GM12878 (cell line): ENCODE results near the gene RAB3C. TPM values are rescaled to one million over a fixed set of nuclear protein-coding genes. Genes with fewer than 3 reads are reported as not detected.

Experiments
- ATAC-seq: fragments of 200-7000 bp; cut with Tn5 transposase; 3 replicates; pipeline ENCODE4 v1.9.1; 2020; ENCODE audit warnings: mild to moderate bottlenecking, moderate library complexity
- BruUV-seq: library from RNA; stranded (reverse); fragments of 400-500 nt; replicated peaks from 2 replicates; lab custom pipeline; 2021; lab: Mats Ljungman, UMichigan
- CTCF ChIA-PET: fragments of 300-600 bp; sonication (Branson Sonifier 250); formaldehyde crosslinking; extraction: SDS; loops from one replicate; lab custom pipeline; 2021; ENCODE audit warnings: inconsistent platforms; lab: Yijun Ruan, JAX
- POLR2A ChIA-PET: fragments of 350-600 bp; formaldehyde crosslinking; extraction: SDS; loops from one replicate; lab custom pipeline; 2021; ENCODE audit warnings: inconsistent platforms; lab: Charles Lee
- RAD21 ChIA-PET: fragments of 300-600 bp; sonication (Branson Sonifier 250); formaldehyde crosslinking; loops from one replicate; lab custom pipeline; 2023; ENCODE audit warnings: antibody characterized with exemption; ENCODE audit not compliant: unreplicated experiment; lab: Charles Lee
- SMC1A ChIA-PET: fragments of 300-600 bp; sonication (Branson Sonifier 250); formaldehyde crosslinking; loops from one replicate; lab custom pipeline; 2023; ENCODE audit not compliant: unreplicated experiment, uncharacterized antibody; lab: Charles Lee
- DNase-seq: peaks from one replicate; pipeline ENCODE4 v3.0.0-alpha.2; 2011; ENCODE audit warnings: low read depth, low spot score
- FAIRE-seq: peaks from 3 replicates; lab custom pipeline; 2011; peaks lifted over from hg19 to GRCh38; lab: Jason Lieb, UNC
- H2AFZ ChIP-seq: 2 replicates; pipeline ENCODE4 v1.6.0; 2011; ENCODE audit warnings: low read depth, low read length, control low read depth; ENCODE audit not compliant: control insufficient read depth
- H3K27ac ChIP-seq: 2 replicates; pipeline ENCODE4 v1.5.1; 2011; ENCODE audit warnings: control low read depth; ENCODE audit not compliant: control insufficient read depth, insufficient read depth
- H3K27me3 ChIP-seq, 2 experiments: replicated peaks in 1 of 2; 2 replicates each; pipeline versions ENCODE4 v1.6.0 to v1.6.1; 2011; ENCODE audit warnings: low read length in 1 of 2; ENCODE audit not compliant: control insufficient read depth in 2 of 2, insufficient read depth in 2 of 2
- H3K36me3 ChIP-seq, 2 experiments: 2 replicates each; pipeline ENCODE4 v1.5.1; 2011; ENCODE audit warnings: low read length in 1 of 2; ENCODE audit not compliant: control insufficient read depth in 2 of 2, insufficient read depth in 2 of 2
- H3K4me1 ChIP-seq: 2 replicates; pipeline ENCODE4 v1.6.1; 2011; ENCODE audit warnings: mild to moderate bottlenecking, low read length, moderate library complexity, mixed read lengths; ENCODE audit not compliant: control insufficient read depth, insufficient read depth
- H3K4me2 ChIP-seq: 2 replicates; pipeline ENCODE4 v1.6.0; 2011; ENCODE audit warnings: control low read depth; ENCODE audit not compliant: control insufficient read depth, insufficient read depth
- H3K4me3 ChIP-seq: fragments of 200-600 bp; sonication (generic); 2 replicates; pipeline ENCODE4 v1.5.1; 2016
- H3K79me2 ChIP-seq: 2 replicates; pipeline ENCODE4 v1.6.0; 2011; ENCODE audit warnings: low read length; ENCODE audit not compliant: control insufficient read depth, insufficient read depth
- H3K9ac ChIP-seq: 2 replicates; pipeline ENCODE4 v1.8.0; 2011; ENCODE audit warnings: low read length, control low read depth, mixed read lengths; ENCODE audit not compliant: control insufficient read depth, insufficient read depth
- H3K9me3 ChIP-seq: replicated peaks from 3 replicates; pipeline ENCODE4 v1.5.1; 2011; ENCODE audit warnings: mild to moderate bottlenecking, low read length; ENCODE audit not compliant: control insufficient read depth, insufficient read depth
- H4K20me1 ChIP-seq: 2 replicates; pipeline ENCODE4 v1.6.0; 2011; ENCODE audit not compliant: control insufficient read depth, insufficient read depth
- POLR2AphosphoS2 ChIP-seq: IDR thresholded peaks from 2 replicates; pipeline ENCODE4 v1.6.1; 2011; ENCODE audit warnings: low read depth, mild to moderate bottlenecking, low read length, improper control_type of control experiment, moderate library complexity
- POU2F2 ChIP-seq: IDR thresholded peaks from 3 replicates; pipeline ENCODE4 v1.6.1; 2011; ENCODE audit warnings: low read depth, mild to moderate bottlenecking, low read length, borderline replicate concordance
- SIN3A ChIP-seq: IDR thresholded peaks from 2 replicates; pipeline ENCODE4 v1.6.1; 2012; ENCODE audit warnings: low read depth, low read length, improper control_type of control experiment
- WRNIP1 ChIP-seq: IDR thresholded peaks from 2 replicates; pipeline ENCODE4 v1.6.1; 2011; ENCODE audit warnings: low read depth, low read length, improper control_type of control experiment, borderline replicate concordance
- ZZZ3 ChIP-seq: IDR thresholded peaks from 2 replicates; pipeline ENCODE4 v1.6.1; 2011; ENCODE audit warnings: low read depth; ENCODE audit not compliant: control insufficient read depth, insufficient read length
- WGBS: methylation state at CpG from one replicate; pipeline ENCODE4 v1.1.6; 2016; ENCODE audit warnings: low lambda C conversion rate; ENCODE audit not compliant: insufficient replicate concordance, insufficient coverage; ENCODE audit errors: missing lambda C conversion rate; 5-methylcytosine and 5-hydroxymethylcytosine counted together
- in situ Hi-C: fragments of 300-500 bp; cut with MboI; formaldehyde crosslinking; loops from 9 replicates; pipeline ENCODE4 v1.14.3; 2018; ENCODE audit warnings: mixed read lengths
- intact Hi-C: fragments of 100-400 bp; cut with micrococcal nuclease; formaldehyde crosslinking; loops from one replicate; pipeline ENCODE4 v1.14.2; 2022; ENCODE audit not compliant: unreplicated experiment
- polyA plus RNA-seq, 11 experiments: library from polyadenylated mRNA; depleted of rRNA in 4 of 11; unstranded in 6 of 11; stranded (reverse) in 5 of 11; fragments of >200 nt; fragmentation: Nextera tagmentation in 4 of 11; fragmentation: Illumina TruSeq in 1 of 11; extraction: Ambion mirVana in 4 of 11; extraction: Trizol in 1 of 11; gene quantifications; 1 replicate in 1 of 11; 2 replicates in 10 of 11; pipeline versions ENCODE4 v1.2.1 to v1.2.3, GENCODE V29; 2011 to 2016; ENCODE audit warnings: inconsistent platforms in 2 of 11, missing spikeins in 2 of 11, low read depth in 1 of 11
- total RNA-seq, 4 experiments: library from RNA; depleted of rRNA in 3 of 4; stranded (reverse); fragments of >200 nt in 3 of 4; fragmentation: Illumina TruSeq in 1 of 4; extraction: Trizol in 1 of 4; gene quantifications; 2 replicates each; pipeline versions ENCODE4 v1.2.1 to v1.2.3, GENCODE V29; 2013 to 2021
- TF ChIP-seq, protein P1 (sequence below): fragments of 450-650 bp; IDR thresholded peaks from 2 replicates; pipeline ENCODE4 v1.6.1; 2018; ENCODE audit warnings: borderline replicate concordance, mild to moderate bottlenecking; ENCODE audit not compliant: partially characterized antibody
- TF ChIP-seq, protein P2 (sequence below): fragments of 450-650 bp; formaldehyde crosslinking; IDR thresholded peaks from 2 replicates; pipeline ENCODE4 v1.5.0; 2022; ENCODE audit warnings: mild to moderate bottlenecking, missing genetic modification characterization
- TF ChIP-seq, protein P3 (sequence below): fragments of 450-650 bp; IDR thresholded peaks from 2 replicates; pipeline ENCODE4 v1.6.1; 2016; ENCODE audit warnings: mild to moderate bottlenecking, moderate library complexity, borderline replicate concordance
- TF ChIP-seq, protein P4 (sequence below): fragments of 450-650 bp; formaldehyde crosslinking; IDR thresholded peaks from 2 replicates; pipeline ENCODE4 v1.4.0; 2022; ENCODE audit warnings: mild to moderate bottlenecking, moderate library complexity

RAB3C gene
- total and polyA plus RNA-seq, 10 of the 15 experiments (the other 5 are each of a cell fraction or from before 2014, with no cell fraction given): not detected

DNA sequence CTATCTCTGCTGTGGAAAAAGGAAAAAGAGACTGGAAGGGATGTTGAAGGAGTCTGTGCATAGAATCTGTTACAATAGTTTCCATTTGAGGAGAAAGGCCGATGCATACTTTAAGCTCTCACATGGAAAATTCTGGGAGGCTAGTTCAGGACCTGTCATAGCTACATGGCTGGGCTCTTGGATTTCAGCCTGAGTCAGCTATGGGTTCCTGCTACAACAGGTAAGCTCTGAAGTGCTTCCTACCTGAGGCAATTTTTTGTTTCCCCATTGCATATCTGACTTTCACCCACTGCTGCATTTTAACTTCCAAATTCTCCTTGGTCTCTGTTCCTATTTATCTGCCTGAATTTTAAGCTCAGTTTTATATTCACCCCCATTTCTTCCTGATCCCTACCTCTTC lies 310.7 kb downstream of the RAB3C start:
- FAIRE-seq (no peak), DNase-seq (no peak), ATAC-seq (no peak)
- Histone ChIP-seq H3K4me3 (no peak overlapping the region), H3K9me3 (no peaks in the 10 kb centered on the region), H2AFZ (no peak overlapping the region), H3K9ac (no peak overlapping the region), H3K4me2 (no peak overlapping the region), H3K79me2 (no peaks in the 10 kb centered on the region), H3K27me3 (no peaks in the 10 kb centered on the region; a peak in 1 of 4 replicates), H3K36me3 (no peaks in the 10 kb centered on the region), H3K4me1 (no peaks in the 10 kb centered on the region), H3K27ac (no peak overlapping the region), H4K20me1 (no peaks in the 10 kb centered on the region)
- in situ Hi-C loops (loop anchor here (5.0 to 10.0 kb wide), 3 partner anchors 109 to 481 kb away; no protein-coding TSS in a partner anchor), intact Hi-C loops (loop anchor here (10.0 kb wide), 1 partner anchor 911 kb away; no protein-coding TSS in a partner anchor)
- POLR2A ChIA-PET: interaction anchor here (1.5 kb wide), 1 partner anchor 110 kb away, joined by 3 read pairs; no protein-coding TSS in a partner anchor
- SMC1A ChIA-PET: interaction anchor here (0.7 to 5.5 kb wide), 15 partner anchors 13 to 289 kb away, joined by 3 to 43 read pairs (median 5); no protein-coding TSS in a partner anchor
- no TSS peak for BruUV-seq
- CTCF ChIA-PET: interaction anchor here (0.6 to 7.8 kb wide), 20 partner anchors 7 to 1114 kb away, joined by 3 to 79 read pairs (median 4); no protein-coding TSS in a partner anchor
- 58% methylated on average over 1 of the region's 1 CpG for WGBS
- RAD21 ChIA-PET: interaction anchor here (0.7 to 6.2 kb wide), 7 partner anchors 83 to 281 kb away, joined by 3 to 39 read pairs (median 4); no protein-coding TSS in a partner anchor
- TF ChIP-seq, protein P1, sequence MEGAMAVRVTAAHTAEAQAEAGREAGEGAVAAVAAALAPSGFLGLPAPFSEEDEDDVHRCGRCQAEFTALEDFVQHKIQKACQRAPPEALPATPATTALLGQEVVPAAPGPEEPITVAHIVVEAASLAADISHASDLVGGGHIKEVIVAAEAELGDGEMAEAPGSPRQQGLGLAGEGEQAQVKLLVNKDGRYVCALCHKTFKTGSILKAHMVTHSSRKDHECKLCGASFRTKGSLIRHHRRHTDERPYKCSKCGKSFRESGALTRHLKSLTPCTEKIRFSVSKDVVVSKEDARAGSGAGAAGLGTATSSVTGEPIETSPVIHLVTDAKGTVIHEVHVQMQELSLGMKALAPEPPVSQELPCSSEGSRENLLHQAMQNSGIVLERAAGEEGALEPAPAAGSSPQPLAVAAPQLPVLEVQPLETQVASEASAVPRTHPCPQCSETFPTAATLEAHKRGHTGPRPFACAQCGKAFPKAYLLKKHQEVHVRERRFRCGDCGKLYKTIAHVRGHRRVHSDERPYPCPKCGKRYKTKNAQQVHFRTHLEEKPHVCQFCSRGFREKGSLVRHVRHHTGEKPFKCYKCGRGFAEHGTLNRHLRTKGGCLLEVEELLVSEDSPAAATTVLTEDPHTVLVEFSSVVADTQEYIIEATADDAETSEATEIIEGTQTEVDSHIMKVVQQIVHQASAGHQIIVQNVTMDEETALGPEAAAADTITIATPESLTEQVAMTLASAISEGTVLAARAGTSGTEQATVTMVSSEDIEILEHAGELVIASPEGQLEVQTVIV: no peak
- TF ChIP-seq POLR2AphosphoS2 (no peak), ZZZ3 (no peak), WRNIP1 (no peak), SIN3A (no peak), POU2F2 (no peak)
- TF ChIP-seq, protein P2, sequence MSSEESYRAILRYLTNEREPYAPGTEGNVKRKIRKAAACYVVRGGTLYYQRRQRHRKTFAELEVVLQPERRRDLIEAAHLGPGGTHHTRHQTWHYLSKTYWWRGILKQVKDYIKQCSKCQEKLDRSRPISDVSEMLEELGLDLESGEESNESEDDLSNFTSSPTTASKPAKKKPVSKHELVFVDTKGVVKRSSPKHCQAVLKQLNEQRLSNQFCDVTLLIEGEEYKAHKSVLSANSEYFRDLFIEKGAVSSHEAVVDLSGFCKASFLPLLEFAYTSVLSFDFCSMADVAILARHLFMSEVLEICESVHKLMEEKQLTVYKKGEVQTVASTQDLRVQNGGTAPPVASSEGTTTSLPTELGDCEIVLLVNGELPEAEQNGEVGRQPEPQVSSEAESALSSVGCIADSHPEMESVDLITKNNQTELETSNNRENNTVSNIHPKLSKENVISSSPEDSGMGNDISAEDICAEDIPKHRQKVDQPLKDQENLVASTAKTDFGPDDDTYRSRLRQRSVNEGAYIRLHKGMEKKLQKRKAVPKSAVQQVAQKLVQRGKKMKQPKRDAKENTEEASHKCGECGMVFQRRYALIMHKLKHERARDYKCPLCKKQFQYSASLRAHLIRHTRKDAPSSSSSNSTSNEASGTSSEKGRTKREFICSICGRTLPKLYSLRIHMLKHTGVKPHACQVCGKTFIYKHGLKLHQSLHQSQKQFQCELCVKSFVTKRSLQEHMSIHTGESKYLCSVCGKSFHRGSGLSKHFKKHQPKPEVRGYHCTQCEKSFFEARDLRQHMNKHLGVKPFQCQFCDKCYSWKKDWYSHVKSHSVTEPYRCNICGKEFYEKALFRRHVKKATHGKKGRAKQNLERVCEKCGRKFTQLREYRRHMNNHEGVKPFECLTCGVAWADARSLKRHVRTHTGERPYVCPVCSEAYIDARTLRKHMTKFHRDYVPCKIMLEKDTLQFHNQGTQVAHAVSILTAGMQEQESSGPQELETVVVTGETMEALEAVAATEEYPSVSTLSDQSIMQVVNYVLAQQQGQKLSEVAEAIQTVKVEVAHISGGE: no peak
- TF ChIP-seq, protein P3, sequence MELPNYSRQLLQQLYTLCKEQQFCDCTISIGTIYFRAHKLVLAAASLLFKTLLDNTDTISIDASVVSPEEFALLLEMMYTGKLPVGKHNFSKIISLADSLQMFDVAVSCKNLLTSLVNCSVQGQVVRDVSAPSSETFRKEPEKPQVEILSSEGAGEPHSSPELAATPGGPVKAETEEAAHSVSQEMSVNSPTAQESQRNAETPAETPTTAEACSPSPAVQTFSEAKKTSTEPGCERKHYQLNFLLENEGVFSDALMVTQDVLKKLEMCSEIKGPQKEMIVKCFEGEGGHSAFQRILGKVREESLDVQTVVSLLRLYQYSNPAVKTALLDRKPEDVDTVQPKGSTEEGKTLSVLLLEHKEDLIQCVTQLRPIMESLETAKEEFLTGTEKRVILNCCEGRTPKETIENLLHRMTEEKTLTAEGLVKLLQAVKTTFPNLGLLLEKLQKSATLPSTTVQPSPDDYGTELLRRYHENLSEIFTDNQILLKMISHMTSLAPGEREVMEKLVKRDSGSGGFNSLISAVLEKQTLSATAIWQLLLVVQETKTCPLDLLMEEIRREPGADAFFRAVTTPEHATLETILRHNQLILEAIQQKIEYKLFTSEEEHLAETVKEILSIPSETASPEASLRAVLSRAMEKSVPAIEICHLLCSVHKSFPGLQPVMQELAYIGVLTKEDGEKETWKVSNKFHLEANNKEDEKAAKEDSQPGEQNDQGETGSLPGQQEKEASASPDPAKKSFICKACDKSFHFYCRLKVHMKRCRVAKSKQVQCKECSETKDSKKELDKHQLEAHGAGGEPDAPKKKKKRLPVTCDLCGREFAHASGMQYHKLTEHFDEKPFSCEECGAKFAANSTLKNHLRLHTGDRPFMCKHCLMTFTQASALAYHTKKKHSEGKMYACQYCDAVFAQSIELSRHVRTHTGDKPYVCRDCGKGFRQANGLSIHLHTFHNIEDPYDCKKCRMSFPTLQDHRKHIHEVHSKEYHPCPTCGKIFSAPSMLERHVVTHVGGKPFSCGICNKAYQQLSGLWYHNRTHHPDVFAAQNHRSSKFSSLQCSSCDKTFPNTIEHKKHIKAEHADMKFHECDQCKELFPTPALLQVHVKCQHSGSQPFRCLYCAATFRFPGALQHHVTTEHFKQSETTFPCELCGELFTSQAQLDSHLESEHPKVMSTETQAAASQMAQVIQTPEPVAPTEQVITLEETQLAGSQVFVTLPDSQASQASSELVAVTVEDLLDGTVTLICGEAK: no peak
- TF ChIP-seq, protein P4, sequence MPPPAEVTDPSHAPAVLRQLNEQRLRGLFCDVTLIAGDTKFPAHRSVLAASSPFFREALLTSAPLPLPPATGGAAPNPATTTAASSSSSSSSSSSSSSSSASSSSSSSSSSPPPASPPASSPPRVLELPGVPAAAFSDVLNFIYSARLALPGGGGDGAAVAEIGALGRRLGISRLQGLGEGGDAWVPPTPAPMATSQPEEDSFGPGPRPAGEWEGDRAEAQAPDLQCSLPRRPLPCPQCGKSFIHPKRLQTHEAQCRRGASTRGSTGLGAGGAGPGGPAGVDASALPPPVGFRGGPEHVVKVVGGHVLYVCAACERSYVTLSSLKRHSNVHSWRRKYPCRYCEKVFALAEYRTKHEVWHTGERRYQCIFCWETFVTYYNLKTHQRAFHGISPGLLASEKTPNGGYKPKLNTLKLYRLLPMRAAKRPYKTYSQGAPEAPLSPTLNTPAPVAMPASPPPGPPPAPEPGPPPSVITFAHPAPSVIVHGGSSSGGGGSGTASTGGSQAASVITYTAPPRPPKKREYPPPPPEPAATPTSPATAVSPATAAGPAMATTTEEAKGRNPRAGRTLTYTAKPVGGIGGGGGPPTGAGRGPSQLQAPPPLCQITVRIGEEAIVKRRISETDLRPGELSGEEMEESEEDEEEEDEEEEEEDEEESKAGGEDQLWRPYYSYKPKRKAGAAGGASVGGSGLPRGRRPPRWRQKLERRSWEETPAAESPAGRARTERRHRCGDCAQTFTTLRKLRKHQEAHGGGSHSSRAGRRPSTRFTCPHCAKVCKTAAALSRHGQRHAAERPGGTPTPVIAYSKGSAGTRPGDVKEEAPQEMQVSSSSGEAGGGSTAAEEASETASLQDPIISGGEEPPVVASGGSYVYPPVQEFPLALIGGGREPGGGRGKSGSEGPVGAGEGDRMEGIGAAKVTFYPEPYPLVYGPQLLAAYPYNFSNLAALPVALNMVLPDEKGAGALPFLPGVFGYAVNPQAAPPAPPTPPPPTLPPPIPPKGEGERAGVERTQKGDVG (CRISPR knock-in tag): no peak
